Astrocyte (in vitro differentiated cells and primary cell): ENCODE data around the gene CFL1. TPM values are rescaled to one million over a fixed set of nuclear protein-coding genes. Genes with fewer than 3 reads are reported as not detected.

ENCODE experiments used
- DNase-seq: peaks from one replicate; pipeline ENCODE4 v3.0.0-alpha.2; 2010; ENCODE audit warnings: low read depth
- FAIRE-seq: peaks from 2 replicates; lab custom pipeline; 2011; peaks lifted over from hg19 to GRCh38; lab: Jason Lieb, UNC
- H2AFZ ChIP-seq: 2 replicates; pipeline ENCODE4 v1.6.0; 2012; ENCODE audit warnings: low read depth, low read length, inconsistent platforms
- H3K27ac ChIP-seq: 2 replicates; pipeline ENCODE4 v1.5.1; 2011; ENCODE audit warnings: low read depth, low read length, inconsistent platforms
- H3K27me3 ChIP-seq: 2 replicates; pipeline ENCODE4 v1.6.0; 2011; ENCODE audit warnings: low read length, inconsistent platforms; ENCODE audit not compliant: insufficient read depth
- H3K36me3 ChIP-seq: 2 replicates; pipeline ENCODE4 v1.5.1; 2011; ENCODE audit warnings: low read length, inconsistent platforms; ENCODE audit not compliant: insufficient read depth
- H3K4me1 ChIP-seq: 2 replicates; pipeline ENCODE4 v1.5.1; 2011; ENCODE audit warnings: low read length, inconsistent platforms; ENCODE audit not compliant: insufficient read depth
- H3K4me2 ChIP-seq: 2 replicates; pipeline ENCODE4 v1.6.0; 2012; ENCODE audit warnings: low read length, inconsistent platforms
- H3K4me3 ChIP-seq: 2 replicates; pipeline ENCODE4 v1.5.1; 2011; ENCODE audit warnings: low read depth, mild to moderate bottlenecking, low read length, inconsistent platforms; ENCODE audit not compliant: insufficient read depth
- H3K79me2 ChIP-seq: 2 replicates; pipeline ENCODE4 v1.6.0; 2012; ENCODE audit warnings: mild to moderate bottlenecking, low read length, inconsistent platforms; ENCODE audit not compliant: insufficient read depth
- H3K9ac ChIP-seq: 2 replicates; pipeline ENCODE4 v1.6.0; 2012; ENCODE audit warnings: mild to moderate bottlenecking, low read length, inconsistent platforms
- H3K9me3 ChIP-seq: 2 replicates; pipeline ENCODE4 v1.5.1; 2012; ENCODE audit warnings: low read depth, mild to moderate bottlenecking, low read length, inconsistent platforms; ENCODE audit not compliant: insufficient read depth
- H4K20me1 ChIP-seq: 2 replicates; pipeline ENCODE4 v1.6.0; 2012; ENCODE audit warnings: low read length, inconsistent platforms; ENCODE audit not compliant: insufficient read depth
- H3K27ac Mint-ChIP-seq: one replicate; pipeline ENCODE4 v1.8.0; 2021; ENCODE audit warnings: mild to moderate bottlenecking, mixed read lengths; ENCODE audit not compliant: unreplicated experiment
- H3K27me3 Mint-ChIP-seq: one replicate; pipeline ENCODE4 v1.8.0; 2021; ENCODE audit warnings: low read depth, mixed read lengths; ENCODE audit not compliant: unreplicated experiment
- H3K36me3 Mint-ChIP-seq: one replicate; pipeline ENCODE4 v1.8.0; 2021; ENCODE audit warnings: low read depth, mixed read lengths; ENCODE audit not compliant: unreplicated experiment
- H3K4me1 Mint-ChIP-seq: one replicate; pipeline ENCODE4 v1.8.0; 2021; ENCODE audit warnings: low read depth, mixed read lengths; ENCODE audit not compliant: unreplicated experiment
- H3K4me3 Mint-ChIP-seq: one replicate; pipeline ENCODE4 v1.8.0; 2021; ENCODE audit warnings: mild to moderate bottlenecking, moderate library complexity, mixed read lengths; ENCODE audit not compliant: unreplicated experiment
- H3K9me3 Mint-ChIP-seq: one replicate; pipeline ENCODE4 v1.8.0; 2021; ENCODE audit warnings: mild to moderate bottlenecking, mixed read lengths; ENCODE audit not compliant: unreplicated experiment
- EZH2 ChIP-seq: IDR thresholded peaks from 2 replicates; pipeline ENCODE4 v1.6.1; 2012; ENCODE audit warnings: mild to moderate bottlenecking, low read length, inconsistent platforms; ENCODE audit not compliant: insufficient read depth
- total RNA-seq: library from RNA; stranded (reverse); gene quantifications from 2 replicates; pipeline ENCODE4 v1.2.1, GENCODE V29; 2021
- TF ChIP-seq, protein P1 (sequence below): IDR thresholded peaks from 2 replicates; pipeline ENCODE4 v1.5.1; 2011; ENCODE audit warnings: low read depth, mild to moderate bottlenecking, inconsistent platforms, low read length, moderate library complexity; ENCODE audit not compliant: insufficient read depth

The CFL1 gene
- total RNA-seq, 1 donor from 2014 or later = 1,931 TPM

GRCh38 chr11:65817835-65818680 is 39.9 kb downstream of the CFL1 start:
- FAIRE-seq = no peak
- H4K20me1 ChIP-seq = no peaks in the 10 kb centered on the region
- Mint-ChIP-seq H3K27me3 (peaks cover 11% of the 10 kb centered on the region), H3K4me3 (peak overlapping the region; percentile 88), H3K36me3 (no peaks in the 10 kb centered on the region), H3K9me3 (no peaks in the 10 kb centered on the region), H3K4me1 (no peaks in the 10 kb centered on the region), H3K27ac (peak overlapping the region; percentile 53)
- H3K4me2 ChIP-seq = peak overlapping the region; percentile 91
- DNase-seq = peak; percentile 48
- no peaks in the 10 kb centered on the region for H3K4me1 ChIP-seq
- H3K27ac ChIP-seq = no peak overlapping the region
- peak overlapping the region; percentile 76 for H3K9ac ChIP-seq
- no peak for TF ChIP-seq EZH2
- TF ChIP-seq, protein P1, sequence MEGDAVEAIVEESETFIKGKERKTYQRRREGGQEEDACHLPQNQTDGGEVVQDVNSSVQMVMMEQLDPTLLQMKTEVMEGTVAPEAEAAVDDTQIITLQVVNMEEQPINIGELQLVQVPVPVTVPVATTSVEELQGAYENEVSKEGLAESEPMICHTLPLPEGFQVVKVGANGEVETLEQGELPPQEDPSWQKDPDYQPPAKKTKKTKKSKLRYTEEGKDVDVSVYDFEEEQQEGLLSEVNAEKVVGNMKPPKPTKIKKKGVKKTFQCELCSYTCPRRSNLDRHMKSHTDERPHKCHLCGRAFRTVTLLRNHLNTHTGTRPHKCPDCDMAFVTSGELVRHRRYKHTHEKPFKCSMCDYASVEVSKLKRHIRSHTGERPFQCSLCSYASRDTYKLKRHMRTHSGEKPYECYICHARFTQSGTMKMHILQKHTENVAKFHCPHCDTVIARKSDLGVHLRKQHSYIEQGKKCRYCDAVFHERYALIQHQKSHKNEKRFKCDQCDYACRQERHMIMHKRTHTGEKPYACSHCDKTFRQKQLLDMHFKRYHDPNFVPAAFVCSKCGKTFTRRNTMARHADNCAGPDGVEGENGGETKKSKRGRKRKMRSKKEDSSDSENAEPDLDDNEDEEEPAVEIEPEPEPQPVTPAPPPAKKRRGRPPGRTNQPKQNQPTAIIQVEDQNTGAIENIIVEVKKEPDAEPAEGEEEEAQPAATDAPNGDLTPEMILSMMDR = peak; percentile 81
- H3K9me3 ChIP-seq = no peaks in the 10 kb centered on the region
- H3K79me2 ChIP-seq = no peaks in the 10 kb centered on the region
- peak overlapping the region; percentile 69 for H3K4me3 ChIP-seq
- peaks cover 3% of the 10 kb centered on the region for H3K27me3 ChIP-seq
- H3K36me3 ChIP-seq = no peaks in the 10 kb centered on the region
- H2AFZ ChIP-seq = peak overlapping the region; percentile 89

DNA sequence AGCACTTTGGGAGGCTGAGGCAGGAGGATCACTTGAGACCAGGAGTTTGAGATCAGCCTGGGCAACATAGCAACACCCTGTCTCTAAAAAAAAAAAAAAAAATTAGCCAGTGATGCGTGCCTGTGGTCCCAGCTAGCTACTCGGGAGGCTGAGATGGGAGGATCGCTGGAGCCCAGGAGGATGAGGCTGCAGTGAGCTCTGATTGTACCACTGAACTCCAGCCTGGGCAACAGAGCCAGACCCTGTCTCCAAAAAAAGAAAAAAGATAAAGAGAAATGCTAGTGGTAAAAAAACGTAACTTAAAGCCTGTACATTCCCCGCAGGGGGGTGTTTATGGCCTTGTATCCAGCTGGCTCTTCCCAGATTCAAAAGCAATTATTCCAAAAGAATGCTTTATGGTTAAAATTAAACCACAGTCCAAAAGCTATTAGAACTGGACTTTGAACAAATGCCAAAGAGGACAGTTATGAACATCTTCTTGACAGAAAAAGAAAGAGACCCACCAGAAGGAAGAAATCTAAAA is 40.6 kb downstream of the CFL1 start:
- Histone ChIP-seq H3K4me2 (peak overlapping the region; percentile 91), H3K4me3 (peak overlapping the region; percentile 69), H2AFZ (peak overlapping the region; percentile 89), H3K27me3 (peaks cover 5% of the 10 kb centered on the region), H4K20me1 (no peaks in the 10 kb centered on the region), H3K79me2 (no peaks in the 10 kb centered on the region), H3K9ac (peak overlapping the region; percentile 76), H3K9me3 (no peaks in the 10 kb centered on the region), H3K36me3 (no peaks in the 10 kb centered on the region), H3K27ac (no peak overlapping the region), H3K4me1 (no peaks in the 10 kb centered on the region)
- DNase-seq (no peak), FAIRE-seq (no peak)
- H3K36me3 Mint-ChIP-seq = no peaks in the 10 kb centered on the region
- TF ChIP-seq, protein P1 = no peak
- no peak for TF ChIP-seq EZH2
- peak overlapping the region; percentile 88 for H3K4me3 Mint-ChIP-seq
- H3K4me1 Mint-ChIP-seq = no peaks in the 10 kb centered on the region
- peaks cover 11% of the 10 kb centered on the region for H3K27me3 Mint-ChIP-seq
- H3K9me3 Mint-ChIP-seq = no peaks in the 10 kb centered on the region
- peak overlapping the region; percentile 53 for H3K27ac Mint-ChIP-seq
